Breast epithelium (tissue), 4 donors: ENCODE measurements around the gene IDH1. TPM values are rescaled to one million over a fixed set of nuclear protein-coding genes. Genes with fewer than 3 reads are reported as not detected.

Source experiments
- DNase-seq, 2 donors: peaks; one replicate each; pipeline ENCODE4 v3.0.0-alpha.2; 2019; ENCODE audit warnings: low spot score in 2 of 2
- H3K27ac ChIP-seq, 2 donors: fragments of 200-600 bp; sonication (generic) in 1 of 2; one replicate each; pipeline ENCODE4 v1.5.1; 2016 to 2019; ENCODE audit warnings: mild to moderate bottlenecking in 1 of 2
- H3K27me3 ChIP-seq, 2 donors: fragments of 200-600 bp; sonication (generic) in 1 of 2; one replicate each; pipeline versions ENCODE4 v1.5.1 to v1.6.0; 2017 to 2019; ENCODE audit warnings: control low read depth in 1 of 2, mild to moderate bottlenecking in 1 of 2
- H3K36me3 ChIP-seq: fragments of 200-600 bp; one replicate; pipeline ENCODE4 v1.5.1; 2019
- H3K4me1 ChIP-seq, 2 donors: fragments of 200-600 bp; sonication (generic); one replicate each; pipeline ENCODE4 v1.5.1; 2016 to 2019; ENCODE audit warnings: control low read depth in 1 of 2
- H3K4me3 ChIP-seq, 3 donors: fragments of 200-600 bp; sonication (generic); 1 replicate in 2 of 3; 2 replicates in 1 of 3; pipeline ENCODE4 v1.5.1; 2016 to 2019; ENCODE audit warnings: mild to moderate bottlenecking in 3 of 3, moderate library complexity in 2 of 3
- H3K9me3 ChIP-seq, 2 donors: fragments of 200-600 bp; sonication (generic) in 1 of 2; one replicate each; pipeline ENCODE4 v1.5.1; 2016 to 2019; ENCODE audit warnings: control low read depth in 1 of 2
- POLR2A ChIP-seq: fragments of 450-650 bp; IDR thresholded peaks from one replicate; pipeline ENCODE4 v1.6.1; 2016; ENCODE audit warnings: antibody characterized with exemption, mild to moderate bottlenecking, moderate library complexity
- POLR2AphosphoS5 ChIP-seq, 3 donors: sonication (generic); formaldehyde crosslinking; IDR thresholded peaks; one replicate each; pipeline ENCODE4 v1.6.1; 2017; ENCODE audit warnings: antibody characterized with exemption in 3 of 3
- intact Hi-C: fragments of 100-400 bp; cut with DNase I; formaldehyde crosslinking; loops from one replicate; pipeline ENCODE4 v1.15.1; 2023; ENCODE audit warnings: low total_unique reads
- total RNA-seq, 3 donors: library from RNA; depleted of rRNA; stranded (reverse); fragments of >200 nt; gene quantifications; one replicate each; pipeline ENCODE4 v1.1.0, GENCODE V29; 2016
- TF ChIP-seq, protein P1 (sequence below), 3 donors: fragments of 450-650 bp; IDR thresholded peaks; one replicate each; pipeline ENCODE4 v1.5.1; 2016 to 2017; ENCODE audit warnings: antibody characterized with exemption in 3 of 3, mild to moderate bottlenecking in 3 of 3, moderate library complexity in 3 of 3

IDH1 gene
- total RNA-seq, 3 donors from 2014 or later: 80.3 to 333 (median 94.5) TPM

GRCh38 chr2:208210688-208211451, 44.0 kb downstream of the IDH1 start:
- no peaks in the 10 kb centered on the region for H3K9me3 ChIP-seq
- intact Hi-C loops: no loop called here
- H3K36me3 ChIP-seq: no peaks in the 10 kb centered on the region
- no peak overlapping the region for H3K27ac ChIP-seq
- no peak for TF ChIP-seq POLR2AphosphoS5 (IDR thresholded peaks at IDR 0.05)
- TF ChIP-seq POLR2A: no peak
- TF ChIP-seq, protein P1, sequence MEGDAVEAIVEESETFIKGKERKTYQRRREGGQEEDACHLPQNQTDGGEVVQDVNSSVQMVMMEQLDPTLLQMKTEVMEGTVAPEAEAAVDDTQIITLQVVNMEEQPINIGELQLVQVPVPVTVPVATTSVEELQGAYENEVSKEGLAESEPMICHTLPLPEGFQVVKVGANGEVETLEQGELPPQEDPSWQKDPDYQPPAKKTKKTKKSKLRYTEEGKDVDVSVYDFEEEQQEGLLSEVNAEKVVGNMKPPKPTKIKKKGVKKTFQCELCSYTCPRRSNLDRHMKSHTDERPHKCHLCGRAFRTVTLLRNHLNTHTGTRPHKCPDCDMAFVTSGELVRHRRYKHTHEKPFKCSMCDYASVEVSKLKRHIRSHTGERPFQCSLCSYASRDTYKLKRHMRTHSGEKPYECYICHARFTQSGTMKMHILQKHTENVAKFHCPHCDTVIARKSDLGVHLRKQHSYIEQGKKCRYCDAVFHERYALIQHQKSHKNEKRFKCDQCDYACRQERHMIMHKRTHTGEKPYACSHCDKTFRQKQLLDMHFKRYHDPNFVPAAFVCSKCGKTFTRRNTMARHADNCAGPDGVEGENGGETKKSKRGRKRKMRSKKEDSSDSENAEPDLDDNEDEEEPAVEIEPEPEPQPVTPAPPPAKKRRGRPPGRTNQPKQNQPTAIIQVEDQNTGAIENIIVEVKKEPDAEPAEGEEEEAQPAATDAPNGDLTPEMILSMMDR (IDR thresholded peaks at IDR 0.05): no peak
- no peak for DNase-seq
- no peaks in the 10 kb centered on the region for H3K27me3 ChIP-seq
- no peak overlapping the region for H3K4me3 ChIP-seq
- no peaks in the 10 kb centered on the region for H3K4me1 ChIP-seq

DNA sequence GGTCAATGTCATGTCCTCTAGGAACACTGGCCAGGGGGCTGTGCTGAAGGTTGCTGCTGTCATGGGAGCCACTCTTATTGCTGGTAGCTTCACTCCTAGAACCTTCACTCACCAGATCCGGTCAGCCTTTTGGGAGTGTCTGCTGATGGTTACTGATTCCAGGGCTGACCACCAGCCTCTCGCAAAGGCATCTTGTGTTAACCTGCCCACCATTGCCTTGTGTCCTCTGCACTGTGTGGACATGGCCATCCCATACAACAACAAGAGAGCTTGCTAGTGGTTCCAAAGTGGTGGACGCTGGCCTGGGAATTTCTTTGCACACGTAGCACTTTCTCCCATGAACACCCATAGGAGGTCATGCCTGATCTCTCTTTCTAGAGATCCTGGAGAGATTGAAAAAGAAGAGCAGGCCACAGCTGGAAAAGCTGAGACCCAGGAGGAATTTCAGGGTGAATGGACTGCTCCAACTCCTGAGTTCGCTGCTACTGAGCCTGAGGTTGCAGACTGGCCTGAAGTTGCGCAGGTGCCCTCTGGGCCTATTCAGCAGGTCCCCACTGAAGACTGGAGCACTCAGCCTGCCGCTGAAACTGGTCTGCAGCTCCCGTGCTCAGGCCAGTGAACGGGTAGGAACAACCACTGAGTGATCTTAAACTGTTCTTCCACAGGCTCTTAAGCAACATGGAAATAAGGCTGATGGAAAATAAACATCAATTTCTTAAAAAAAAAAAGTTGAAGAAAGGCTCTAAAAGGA, 46.4 kb downstream of the IDH1 start:
- Histone ChIP-seq H3K36me3 (no peaks in the 10 kb centered on the region), H3K27ac (no peak overlapping the region), H3K4me3 (no peak overlapping the region), H3K27me3 (no peaks in the 10 kb centered on the region), H3K4me1 (no peaks in the 10 kb centered on the region), H3K9me3 (no peaks in the 10 kb centered on the region)
- intact Hi-C loops: no loop called here
- TF ChIP-seq POLR2AphosphoS5 (IDR thresholded peaks at IDR 0.05) (no peak), POLR2A (no peak)
- TF ChIP-seq, protein P1 (IDR thresholded peaks at IDR 0.05): no peak
- no peak for DNase-seq

DNA sequence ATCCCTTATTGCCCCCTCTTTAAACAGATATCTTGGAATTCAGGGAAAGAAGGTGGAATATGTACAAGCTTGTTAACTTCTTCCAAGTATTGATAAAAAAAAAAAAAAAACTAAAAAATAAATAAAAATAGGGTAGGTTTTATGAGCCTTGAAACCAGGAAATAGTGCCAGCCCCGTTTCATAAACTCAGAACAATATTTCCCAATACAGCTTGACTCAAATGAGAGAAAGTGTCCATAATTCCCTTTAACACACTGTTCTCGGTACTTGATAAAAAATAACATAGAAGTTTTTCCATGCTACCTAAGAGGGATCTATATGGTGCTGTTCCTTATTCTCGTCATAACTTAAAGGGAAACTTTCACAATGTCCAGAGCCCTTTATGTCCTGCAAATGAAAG, 47.1 kb downstream of the IDH1 start:
- Histone ChIP-seq H3K36me3 (no peaks in the 10 kb centered on the region), H3K4me3 (no peak overlapping the region), H3K27ac (no peak overlapping the region), H3K9me3 (no peaks in the 10 kb centered on the region), H3K27me3 (no peaks in the 10 kb centered on the region), H3K4me1 (no peaks in the 10 kb centered on the region)
- intact Hi-C loops: no loop called here
- DNase-seq: no peak
- no peak for TF ChIP-seq POLR2A
- no peak for TF ChIP-seq POLR2AphosphoS5 (IDR thresholded peaks at IDR 0.05)
- TF ChIP-seq, protein P1 (IDR thresholded peaks at IDR 0.05): no peak

GRCh38 chr2:208204166-208204565, 50.7 kb downstream of the IDH1 start:
- no peak overlapping the region for H3K4me3 ChIP-seq
- intact Hi-C loops: no loop called here
- no peaks in the 10 kb centered on the region for H3K36me3 ChIP-seq
- no peaks in the 10 kb centered on the region for H3K4me1 ChIP-seq
- DNase-seq: no peak
- no peak for TF ChIP-seq POLR2A
- TF ChIP-seq, protein P1 (IDR thresholded peaks at IDR 0.05): no peak
- no peak for TF ChIP-seq POLR2AphosphoS5 (IDR thresholded peaks at IDR 0.05)
- no peak overlapping the region for H3K27ac ChIP-seq
- no peaks in the 10 kb centered on the region for H3K27me3 ChIP-seq
- no peaks in the 10 kb centered on the region for H3K9me3 ChIP-seq

DNA sequence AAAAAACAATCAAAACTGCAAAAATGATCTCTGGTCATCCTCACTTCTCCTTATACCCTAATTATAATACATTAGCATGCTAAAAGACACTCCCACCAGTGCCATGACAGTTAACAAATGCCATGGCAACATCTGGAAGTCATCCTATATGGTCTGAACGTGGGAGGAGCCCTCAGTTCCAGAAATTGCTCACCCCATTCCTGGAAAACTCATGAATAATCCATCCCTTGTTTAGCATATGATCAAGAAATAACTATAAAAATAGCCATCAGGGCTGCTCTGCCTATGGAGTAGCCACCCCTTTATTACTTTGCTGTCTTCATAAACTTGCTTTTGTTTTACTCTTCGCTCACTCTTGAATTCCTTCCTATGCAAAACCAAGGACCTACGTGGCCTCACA, 59.3 kb downstream of the IDH1 start:
- no peaks in the 10 kb centered on the region for H3K36me3 ChIP-seq
- TF ChIP-seq POLR2A (no peak), POLR2AphosphoS5 (IDR thresholded peaks at IDR 0.05) (no peak)
- TF ChIP-seq, protein P1 (IDR thresholded peaks at IDR 0.05): no peak

More for the DNA sequence above, 59.3 kb downstream of the IDH1 start:
- H3K9me3 ChIP-seq: no peaks in the 10 kb centered on the region
- H3K4me1 ChIP-seq: no peaks in the 10 kb centered on the region
- H3K27me3 ChIP-seq: no peaks in the 10 kb centered on the region
- no peak overlapping the region for H3K4me3 ChIP-seq
- intact Hi-C loops: no loop called here
- no peak for DNase-seq
- H3K27ac ChIP-seq: no peak overlapping the region
